GM19372 (cell line): ENCODE results near the gene WWOX.

Experiments used
- ATAC-seq: cut with Tn5 transposase; IDR thresholded peaks from one replicate; pipeline ENCODE4 v1.9.1; 2021; ENCODE audit warnings: mild to moderate bottlenecking, low read depth, moderate library complexity; ENCODE audit not compliant: unreplicated experiment

The WWOX gene

GRCh38 chr16:78656887-78657286 is 557.4 kb downstream of the WWOX start:
- no peak for ATAC-seq

GRCh38 chr16:78659216-78659615 is 559.8 kb downstream of the WWOX start:
- no peak for ATAC-seq

- ATAC-seq: no peak
Measured at GRCh38 chr16:78659668-78660217, 560.3 kb downstream of the WWOX start.

- ATAC-seq: no peak
Measured at GRCh38 chr16:78660795-78661194, 561.3 kb downstream of the WWOX start.

GRCh38 chr16:78663690-78664089 is 564.2 kb downstream of the WWOX start:
- ATAC-seq: no peak

- ATAC-seq: no peak
Measured at GRCh38 chr16:78664811-78665772, 565.6 kb downstream of the WWOX start.

- no peak for ATAC-seq
Measured at GRCh38 chr16:78666318-78666717, 566.9 kb downstream of the WWOX start.

- no peak for ATAC-seq
Measured at GRCh38 chr16:78667675-78668074, 568.2 kb downstream of the WWOX start.

- ATAC-seq: no peak
Measured at GRCh38 chr16:78668393-78668792, 568.9 kb downstream of the WWOX start.

- ATAC-seq: no peak
Measured at GRCh38 chr16:78669994-78670393, 570.5 kb downstream of the WWOX start.

GRCh38 chr16:78672779-78673556 is 573.5 kb downstream of the WWOX start:
- no peak for ATAC-seq

- no peak for ATAC-seq
Measured at GRCh38 chr16:78673884-78674283, 574.4 kb downstream of the WWOX start.

- no peak for ATAC-seq
Measured at GRCh38 chr16:78675312-78675711, 575.9 kb downstream of the WWOX start.

- no peak for ATAC-seq
Measured at GRCh38 chr16:78675951-78676792, 576.7 kb downstream of the WWOX start.

GRCh38 chr16:78677181-78677731 is 577.8 kb downstream of the WWOX start:
- no peak for ATAC-seq

- ATAC-seq: no peak
Measured at GRCh38 chr16:78679546-78679945, 580.1 kb downstream of the WWOX start.

GRCh38 chr16:78681743-78682142 is 582.3 kb downstream of the WWOX start:
- ATAC-seq: no peak

GRCh38 chr16:78684030-78684611 is 584.7 kb downstream of the WWOX start:
- ATAC-seq: no peak

GRCh38 chr16:78684655-78685375 is 585.4 kb downstream of the WWOX start:
- no peak for ATAC-seq
